ENCODE results near the gene MTCL3.

Gene MTCL3

GRCh38 chr6:127439718-127440117 lies 79.4 kb downstream of the MTCL3 start:
- no peaks in the 10 kb centered on the region for H3K9me3 Mint-ChIP-seq
- POLR2A ChIA-PET: no interaction called here
- no peaks in the 10 kb centered on the region for H3K4me1 ChIP-seq (ENCODE audit: insufficient read depth, low read length)
- CTCF ChIA-PET: interaction anchor here (0.7 kb wide), 1 partner anchor 214 kb away, joined by 3 read pairs; no protein-coding TSS in a partner anchor
- no peak overlapping the region for H3K4me3 ChIP-seq (ENCODE audit: low read length)
- intact Hi-C loops (cut with DNase I, micrococcal nuclease): no loop called here
- DNase-seq: no peak
- H3K27me3 ChIP-seq (ENCODE audit: control insufficient read depth in 1 of 2, insufficient read depth in 2 of 2, low read length in 2 of 2): no peaks in the 10 kb centered on the region
- H3K27ac ChIP-seq (ENCODE audit: low read depth in 1 of 2, low read length in 2 of 2): no peak overlapping the region
- H3K4me3 Mint-ChIP-seq: no peak overlapping the region
- no peak overlapping the region for H3K27ac Mint-ChIP-seq
- H3K27me3 Mint-ChIP-seq: peaks cover 17% of the 10 kb centered on the region
- H3K36me3 ChIP-seq (ENCODE audit: insufficient read depth, low read length): no peaks in the 10 kb centered on the region
- TF ChIP-seq CTCF (IDR thresholded peaks at IDR 0.05): no peak
- no peaks in the 10 kb centered on the region for H3K9me3 ChIP-seq (ENCODE audit: control insufficient read depth in 1 of 2, insufficient read depth in 1 of 2, low read length in 2 of 2)
- no peaks in the 10 kb centered on the region for H3K36me3 Mint-ChIP-seq (ENCODE audit: low read depth)
- no peaks in the 10 kb centered on the region for H3K4me1 Mint-ChIP-seq (ENCODE audit: low read depth)
- ATAC-seq (ENCODE audit: poor library complexity): no peak

- CTCF ChIA-PET: no interaction called here
- POLR2A ChIA-PET: no interaction called here
- ATAC-seq (ENCODE audit: poor library complexity) (no peak), DNase-seq (no peak)
- Histone ChIP-seq H3K9me3 (ENCODE audit: control insufficient read depth in 1 of 2, insufficient read depth in 1 of 2, low read length in 2 of 2) (no peaks in the 10 kb centered on the region), H3K27me3 (ENCODE audit: control insufficient read depth in 1 of 2, insufficient read depth in 2 of 2, low read length in 2 of 2) (no peaks in the 10 kb centered on the region), H3K4me1 (ENCODE audit: insufficient read depth, low read length) (no peaks in the 10 kb centered on the region), H3K36me3 (ENCODE audit: insufficient read depth, low read length) (no peaks in the 10 kb centered on the region), H3K27ac (ENCODE audit: low read depth in 1 of 2, low read length in 2 of 2) (no peak overlapping the region), H3K4me3 (ENCODE audit: low read length) (no peak overlapping the region)
- intact Hi-C loops (cut with DNase I, micrococcal nuclease): no loop called here
- H3K4me3 Mint-ChIP-seq: no peak overlapping the region
- no peak overlapping the region for H3K27ac Mint-ChIP-seq
- H3K27me3 Mint-ChIP-seq: peaks cover 12% of the 10 kb centered on the region
- no peaks in the 10 kb centered on the region for H3K36me3 Mint-ChIP-seq (ENCODE audit: low read depth)
- no peaks in the 10 kb centered on the region for H3K4me1 Mint-ChIP-seq (ENCODE audit: low read depth)
- TF ChIP-seq CTCF (IDR thresholded peaks at IDR 0.05): no peak
- H3K9me3 Mint-ChIP-seq: no peaks in the 10 kb centered on the region
Observed at GRCh38 chr6:127436578-127437110, 82.5 kb downstream of the MTCL3 start.

- H3K27ac Mint-ChIP-seq: no peak overlapping the region
- POLR2A ChIA-PET: no interaction called here
Observed at GRCh38 chr6:127435626-127436220, 83.4 kb downstream of the MTCL3 start.

More at GRCh38 chr6:127435626-127436220, 83.4 kb downstream of the MTCL3 start:
- intact Hi-C loops (cut with DNase I, micrococcal nuclease): no loop called here
- peaks cover 12% of the 10 kb centered on the region for H3K27me3 Mint-ChIP-seq
- CTCF ChIA-PET: no interaction called here
- H3K27ac ChIP-seq (ENCODE audit: low read depth in 1 of 2, low read length in 2 of 2): no peak overlapping the region
- no peak for TF ChIP-seq CTCF (IDR thresholded peaks at IDR 0.05)
- H3K4me3 Mint-ChIP-seq: no peak overlapping the region
- H3K36me3 Mint-ChIP-seq (ENCODE audit: low read depth): no peaks in the 10 kb centered on the region
- H3K9me3 Mint-ChIP-seq: no peaks in the 10 kb centered on the region
- H3K9me3 ChIP-seq (ENCODE audit: control insufficient read depth in 1 of 2, insufficient read depth in 1 of 2, low read length in 2 of 2): no peaks in the 10 kb centered on the region
- no peaks in the 10 kb centered on the region for H3K36me3 ChIP-seq (ENCODE audit: insufficient read depth, low read length)
- no peaks in the 10 kb centered on the region for H3K27me3 ChIP-seq (ENCODE audit: control insufficient read depth in 1 of 2, insufficient read depth in 2 of 2, low read length in 2 of 2)
- no peaks in the 10 kb centered on the region for H3K4me1 ChIP-seq (ENCODE audit: insufficient read depth, low read length)
- no peak for ATAC-seq (ENCODE audit: poor library complexity)
- H3K4me1 Mint-ChIP-seq (ENCODE audit: low read depth): no peaks in the 10 kb centered on the region
- DNase-seq: no peak
- H3K4me3 ChIP-seq (ENCODE audit: low read length): no peak overlapping the region

Data from CD4-positive, alpha-beta T cell (primary cell).